H9 (cell line): Measurements from ENCODE around the gene POLR3H. TPM values are rescaled to one million over a fixed set of nuclear protein-coding genes. Genes with fewer than 3 reads are reported as not detected.

Source experiments
- DNase-seq: peaks from one replicate; pipeline ENCODE4 v3.0.0-alpha.2; 2017
- H2AFZ ChIP-seq: one replicate; pipeline ENCODE4 v1.6.1; 2013; ENCODE audit warnings: mild to moderate bottlenecking, low read length, control low read depth, moderate library complexity
- H2AK5ac ChIP-seq: 2 replicates; pipeline ENCODE4 v1.6.1; 2013; ENCODE audit warnings: low read length, control low read depth, mixed read lengths; ENCODE audit not compliant: insufficient read length
- H2BK120ac ChIP-seq: one replicate; pipeline ENCODE4 v1.6.1; 2013; ENCODE audit warnings: low read depth, mild to moderate bottlenecking, low read length, control low read depth, inconsistent platforms; ENCODE audit not compliant: poor library complexity, severe bottlenecking
- H2BK12ac ChIP-seq: 2 replicates; pipeline ENCODE4 v1.6.1; 2013; ENCODE audit warnings: low read length, control low read depth, mixed read lengths, low read depth; ENCODE audit not compliant: insufficient read length
- H2BK15ac ChIP-seq: 2 replicates; pipeline ENCODE4 v1.6.1; 2013; ENCODE audit warnings: low read depth, low read length, control low read depth
- H2BK20ac ChIP-seq: one replicate; pipeline ENCODE4 v1.6.1; 2013; ENCODE audit warnings: low read depth, mild to moderate bottlenecking, low read length, control low read depth, inconsistent platforms; ENCODE audit not compliant: poor library complexity, severe bottlenecking
- H2BK5ac ChIP-seq: 2 replicates; pipeline ENCODE4 v1.6.1; 2013; ENCODE audit warnings: low read length, control low read depth, mixed read lengths; ENCODE audit not compliant: insufficient read length
- H3K14ac ChIP-seq: 2 replicates; pipeline ENCODE4 v1.6.1; 2013; ENCODE audit warnings: low read length, control low read depth; ENCODE audit not compliant: insufficient read depth
- H3K18ac ChIP-seq: 2 replicates; pipeline ENCODE4 v1.6.1; 2013; ENCODE audit warnings: low read depth, mild to moderate bottlenecking, mixed read lengths, low read length, control low read depth; ENCODE audit not compliant: insufficient read length
- H3K23ac ChIP-seq: 2 replicates; pipeline ENCODE4 v1.6.1; 2013; ENCODE audit warnings: low read length, control low read depth, mixed read lengths, low read depth; ENCODE audit not compliant: insufficient read length
- H3K23me2 ChIP-seq: 2 replicates; pipeline ENCODE4 v1.6.1; 2013; ENCODE audit warnings: low read depth, mild to moderate bottlenecking, mixed read lengths, low read length, control low read depth; ENCODE audit not compliant: insufficient read length, poor library complexity, severe bottlenecking
- H3K27ac ChIP-seq: 2 replicates; pipeline ENCODE4 v1.5.1; 2013; ENCODE audit warnings: low read length, control low read depth, mixed read lengths, low read depth; ENCODE audit not compliant: insufficient read length
- H3K27me3 ChIP-seq: 2 replicates; pipeline ENCODE4 v1.6.1; 2013; ENCODE audit warnings: low read length, control low read depth, inconsistent platforms; ENCODE audit not compliant: insufficient read depth
- H3K4ac ChIP-seq: 2 replicates; pipeline ENCODE4 v1.6.1; 2013; ENCODE audit warnings: low read depth, mild to moderate bottlenecking, control low read depth, inconsistent platforms, low read length, moderate library complexity
- H3K4me1 ChIP-seq: 2 replicates; pipeline ENCODE4 v1.6.1; 2013; ENCODE audit warnings: low read length, control low read depth, inconsistent platforms; ENCODE audit not compliant: insufficient read depth
- H3K4me2 ChIP-seq: 2 replicates; pipeline ENCODE4 v1.6.1; 2013; ENCODE audit warnings: low read length, control low read depth, mixed read lengths; ENCODE audit not compliant: insufficient read length, insufficient read depth
- H3K56ac ChIP-seq: 2 replicates; pipeline ENCODE4 v1.6.1; 2013; ENCODE audit warnings: low read depth, mild to moderate bottlenecking, mixed read lengths, low read length, control low read depth; ENCODE audit not compliant: insufficient read length
- H3K79me1 ChIP-seq: 2 replicates; pipeline ENCODE4 v1.6.1; 2013; ENCODE audit warnings: low read depth, mild to moderate bottlenecking, moderate library complexity, low read length, control low read depth, inconsistent platforms; ENCODE audit not compliant: insufficient read depth, poor library complexity, severe bottlenecking
- H3K79me2 ChIP-seq: 2 replicates; pipeline ENCODE4 v1.6.1; 2013; ENCODE audit warnings: low read length, control low read depth, inconsistent platforms; ENCODE audit not compliant: insufficient read depth
- H3K9ac ChIP-seq: 2 replicates; pipeline ENCODE4 v1.6.1; 2013; ENCODE audit warnings: low read length, control low read depth, mixed read lengths; ENCODE audit not compliant: insufficient read length; ENCODE audit errors: extremely low read depth
- H3K9me3 ChIP-seq: one replicate; pipeline ENCODE4 v1.6.1; 2013; ENCODE audit warnings: low read depth, low read length, inconsistent platforms; ENCODE audit not compliant: control insufficient read depth
- H3T11ph ChIP-seq: one replicate; pipeline ENCODE4 v1.6.1; 2013; ENCODE audit warnings: mild to moderate bottlenecking, low read length, control low read depth, inconsistent platforms
- H4K20me1 ChIP-seq: one replicate; pipeline ENCODE4 v1.6.1; 2013; ENCODE audit not compliant: control insufficient read depth, insufficient read length, insufficient read depth
- H4K5ac ChIP-seq: 2 replicates; pipeline ENCODE4 v1.6.1; 2013; ENCODE audit warnings: low read depth, mild to moderate bottlenecking, mixed read lengths, low read length, control low read depth; ENCODE audit not compliant: insufficient read length
- H4K8ac ChIP-seq: replicated peaks from 2 replicates; pipeline ENCODE4 v1.6.1; 2013; ENCODE audit warnings: low read length, control low read depth, mixed read lengths, low read depth; ENCODE audit not compliant: insufficient read length
- H4K91ac ChIP-seq: 2 replicates; pipeline ENCODE4 v1.6.1; 2013; ENCODE audit warnings: low read depth, mild to moderate bottlenecking, moderate library complexity, mixed read lengths, low read length, control low read depth; ENCODE audit not compliant: insufficient read length
- H3K27ac Mint-ChIP-seq, 3 experiments: 2 replicates in 2 of 3; 3 replicates in 1 of 3; pipeline ENCODE4 v1.8.0; 2020 to 2021; ENCODE audit warnings: mixed read lengths in 3 of 3, mild to moderate bottlenecking in 1 of 3, moderate library complexity in 1 of 3
- H3K27me3 Mint-ChIP-seq: 2 replicates; pipeline ENCODE4 v1.8.0; 2021; ENCODE audit warnings: low read depth, mild to moderate bottlenecking, moderate library complexity, mixed read lengths
- H3K36me3 Mint-ChIP-seq, 3 experiments: 2 replicates in 2 of 3; 3 replicates in 1 of 3; pipeline ENCODE4 v1.8.0; 2020 to 2021; ENCODE audit warnings: low read depth in 3 of 3, mixed read lengths in 3 of 3; ENCODE audit not compliant: insufficient read depth in 1 of 3
- H3K4me1 Mint-ChIP-seq, 2 experiments: 2 replicates each; pipeline ENCODE4 v1.8.0; 2020; ENCODE audit warnings: mixed read lengths in 2 of 2
- H3K4me3 Mint-ChIP-seq, 2 experiments: 2 replicates in 1 of 2; 3 replicates in 1 of 2; pipeline ENCODE4 v1.8.0; 2020 to 2021; ENCODE audit warnings: mild to moderate bottlenecking in 2 of 2, mixed read lengths in 2 of 2, moderate library complexity in 1 of 2
- H3K9me3 Mint-ChIP-seq, 2 experiments: 2 replicates in 1 of 2; 3 replicates in 1 of 2; pipeline ENCODE4 v1.8.0; 2020; ENCODE audit warnings: mild to moderate bottlenecking in 2 of 2, mixed read lengths in 2 of 2, moderate library complexity in 1 of 2
- CTCF ChIP-seq: fragments of 200-600 bp; sonication (generic); conservative IDR thresholded peaks from 3 replicates; pipeline ENCODE4 v1.8.0; 2021; ENCODE audit warnings: antibody characterized with exemption, mild to moderate bottlenecking
- WGBS: extraction: QIAGEN DNeasy Blood & Tissue Kit; methylation state at CpG from one replicate; pipeline ENCODE4 v1.1.7; 2013; ENCODE audit warnings: missing lambda C conversion rate, low lambda C conversion rate, mixed read lengths; ENCODE audit not compliant: insufficient read length; ENCODE audit errors: extremely low coverage; 5-methylcytosine and 5-hydroxymethylcytosine counted together
- total RNA-seq: library from RNA; stranded (reverse); gene quantifications from 2 replicates; pipeline ENCODE4 v1.2.1, GENCODE V29; 2021

The POLR3H gene
- total RNA-seq, 1 experiment from 2014 or later: 68.2 TPM

GRCh38 chr22:41561335-41561734, 17.1 kb upstream of the POLR3H start:
- Histone ChIP-seq H3K27me3 (no peaks in the 10 kb centered on the region), H3K4ac (no peak overlapping the region), H3K9me3 (no peaks in the 10 kb centered on the region), H2BK120ac (no peak overlapping the region), H3T11ph (no peak overlapping the region), H4K91ac (no peak overlapping the region), H2BK15ac (no peak overlapping the region), H2AK5ac (no peak overlapping the region), H3K23ac (no peak overlapping the region), H2AFZ (no peak overlapping the region), H3K79me2 (no peaks in the 10 kb centered on the region), H3K23me2 (no peaks in the 10 kb centered on the region), H4K8ac (no peak overlapping the region), H3K9ac (no peak overlapping the region), H2BK20ac (no peak overlapping the region), H2BK5ac (no peak overlapping the region), H4K5ac (no peak overlapping the region), H4K20me1 (no peaks in the 10 kb centered on the region), H2BK12ac (no peak overlapping the region), H3K27ac (no peak overlapping the region), H3K4me1 (peaks cover 3% of the 10 kb centered on the region; the same call in 1 of the 2 replicates), H3K4me2 (peak overlapping the region; percentile 21), H3K56ac (no peak overlapping the region), H3K79me1 (no peaks in the 10 kb centered on the region), H3K18ac (no peak overlapping the region), H3K14ac (no peak overlapping the region)
- peak; percentile 54 for DNase-seq
- Mint-ChIP-seq H3K27ac (peak overlapping the region in 1 of 3 experiments; percentile 26; a peak in 2 of 7 replicates), H3K4me3 (peak overlapping the region; percentile 44 to 61), H3K27me3 (peaks cover 7% of the 10 kb centered on the region; the same call in 1 of the 2 replicates), H3K36me3 (no peaks in the 10 kb centered on the region; a peak in 1 of 7 replicates), H3K4me1 (peaks cover 47 to 54% of the 10 kb centered on the region in 2 experiments), H3K9me3 (no peaks in the 10 kb centered on the region)
- no CpG with 5 or more reads among the region's 10 CpGs for WGBS
- no peak for TF ChIP-seq CTCF
